NB4 (cell line): ENCODE results near the gene CDADC1.

Experiments
- DNase-seq: peaks from one replicate; pipeline ENCODE4 v3.0.0; 2010; ENCODE audit warnings: low read depth
- H3K4me3 ChIP-seq: one replicate; pipeline ENCODE4 v1.5.1; 2011; ENCODE audit warnings: mild to moderate bottlenecking, low read depth, low read length, moderate library complexity
- CTCF ChIP-seq: IDR thresholded peaks from one replicate; pipeline ENCODE4 v1.5.1; 2012; ENCODE audit warnings: low read depth, low read length
- MAX ChIP-seq: IDR thresholded peaks from 2 replicates; pipeline ENCODE4 v1.6.1; 2011; ENCODE audit warnings: low read depth, low read length
- MYC ChIP-seq: IDR thresholded peaks from 2 replicates; pipeline ENCODE4 v1.6.1; 2011; ENCODE audit warnings: low read depth, low read length
- POLR2A ChIP-seq: IDR thresholded peaks from 2 replicates; pipeline ENCODE4 v1.6.1; 2011; ENCODE audit warnings: mild to moderate bottlenecking; ENCODE audit not compliant: insufficient read length; ENCODE audit errors: extremely low read depth

The CDADC1 gene

GRCh38 chr13:49296659-49297058, 48.9 kb downstream of the CDADC1 start:
- no peak for TF ChIP-seq MAX
- TF ChIP-seq MYC = no peak
- no peak for TF ChIP-seq CTCF
- no peak for TF ChIP-seq POLR2A
- DNase-seq = no peak
- no peak overlapping the region for H3K4me3 ChIP-seq

GRCh38 chr13:49297338-49297737, 49.6 kb downstream of the CDADC1 start:
- DNase-seq = no peak
- H3K4me3 ChIP-seq = no peak overlapping the region
- no peak for TF ChIP-seq CTCF
- no peak for TF ChIP-seq MYC
- TF ChIP-seq POLR2A = no peak
- TF ChIP-seq MAX = no peak

- TF ChIP-seq POLR2A = no peak
- TF ChIP-seq CTCF = no peak
- no peak for TF ChIP-seq MYC
- no peak for TF ChIP-seq MAX
- DNase-seq = no peak
These were observed 50.7 kb downstream of the CDADC1 start for GRCh38 chr13:49298416-49298815.

GRCh38 chr13:49298903-49299605, 51.3 kb downstream of the CDADC1 start:
- TF ChIP-seq MAX (no peak), POLR2A (no peak), CTCF (no peak), MYC (no peak)
- no peak for DNase-seq
- H3K4me3 ChIP-seq = no peak overlapping the region

More at GRCh38 chr13:49298416-49298815, 50.7 kb downstream of the CDADC1 start:
- H3K4me3 ChIP-seq = no peak overlapping the region

- DNase-seq = no peak
- TF ChIP-seq MYC = no peak
- no peak for TF ChIP-seq CTCF
- no peak for TF ChIP-seq POLR2A
- no peak overlapping the region for H3K4me3 ChIP-seq
These were observed 52.6 kb downstream of the CDADC1 start for GRCh38 chr13:49300276-49300675.
